Upper lobe of left lung (tissue), 4 donors: ENCODE results near the gene PLCB1.

ENCODE experiments used
- EP300 ChIP-seq, 4 donors: sonication (generic); formaldehyde crosslinking; IDR thresholded peaks; one replicate each; pipeline ENCODE4 v1.5.1; 2017; ENCODE audit warnings: antibody characterized with exemption in 4 of 4, control low read depth in 2 of 4
- POLR2A ChIP-seq, 4 donors: fragments of 450-650 bp; IDR thresholded peaks; one replicate each; pipeline ENCODE4 v1.5.1; 2016 to 2017; ENCODE audit warnings: antibody characterized with exemption in 4 of 4, mild to moderate bottlenecking in 2 of 4
- POLR2AphosphoS5 ChIP-seq, 2 donors: sonication (generic); formaldehyde crosslinking; IDR thresholded peaks; one replicate each; pipeline ENCODE4 v1.5.1; 2017; ENCODE audit warnings: antibody characterized with exemption in 2 of 2
- TF ChIP-seq, protein P1 (sequence below), 6 experiments: fragments of 450-650 bp in 4 of 6; fragments of 200-600 bp in 2 of 6; sonication (generic) in 2 of 6; IDR thresholded peaks; one replicate each; pipeline ENCODE4 v1.5.1; 2016 to 2019; ENCODE audit warnings: antibody characterized with exemption in 6 of 6

DNA sequence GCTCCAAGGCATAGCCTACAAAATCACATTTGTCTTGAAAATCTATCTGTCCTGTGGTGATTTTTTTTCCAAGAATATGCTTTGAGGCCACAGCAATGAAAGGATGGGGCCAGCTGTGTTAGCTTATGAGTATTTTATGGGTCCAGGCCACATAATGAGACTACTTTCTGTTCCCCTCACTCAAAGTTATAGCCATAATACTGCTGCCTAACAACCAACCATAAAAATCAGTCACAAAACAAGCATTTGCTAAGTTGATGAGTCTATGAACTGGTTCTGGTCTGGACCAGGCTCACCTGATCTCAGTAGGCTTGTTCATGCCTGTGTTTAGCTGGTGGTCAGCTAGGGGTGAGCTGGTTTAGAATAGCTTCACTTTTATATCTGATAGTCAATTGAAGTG lies 744.3 kb downstream of the PLCB1 start:
- no peak for TF ChIP-seq EP300 (IDR thresholded peaks at IDR 0.05)
- TF ChIP-seq, protein P1, sequence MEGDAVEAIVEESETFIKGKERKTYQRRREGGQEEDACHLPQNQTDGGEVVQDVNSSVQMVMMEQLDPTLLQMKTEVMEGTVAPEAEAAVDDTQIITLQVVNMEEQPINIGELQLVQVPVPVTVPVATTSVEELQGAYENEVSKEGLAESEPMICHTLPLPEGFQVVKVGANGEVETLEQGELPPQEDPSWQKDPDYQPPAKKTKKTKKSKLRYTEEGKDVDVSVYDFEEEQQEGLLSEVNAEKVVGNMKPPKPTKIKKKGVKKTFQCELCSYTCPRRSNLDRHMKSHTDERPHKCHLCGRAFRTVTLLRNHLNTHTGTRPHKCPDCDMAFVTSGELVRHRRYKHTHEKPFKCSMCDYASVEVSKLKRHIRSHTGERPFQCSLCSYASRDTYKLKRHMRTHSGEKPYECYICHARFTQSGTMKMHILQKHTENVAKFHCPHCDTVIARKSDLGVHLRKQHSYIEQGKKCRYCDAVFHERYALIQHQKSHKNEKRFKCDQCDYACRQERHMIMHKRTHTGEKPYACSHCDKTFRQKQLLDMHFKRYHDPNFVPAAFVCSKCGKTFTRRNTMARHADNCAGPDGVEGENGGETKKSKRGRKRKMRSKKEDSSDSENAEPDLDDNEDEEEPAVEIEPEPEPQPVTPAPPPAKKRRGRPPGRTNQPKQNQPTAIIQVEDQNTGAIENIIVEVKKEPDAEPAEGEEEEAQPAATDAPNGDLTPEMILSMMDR (IDR thresholded peaks at IDR 0.05), result no peak
- TF ChIP-seq POLR2A (IDR thresholded peaks at IDR 0.05), result no peak
- no peak for TF ChIP-seq POLR2AphosphoS5 (IDR thresholded peaks at IDR 0.05)
